Testis (tissue), 2 donors: Measurements from ENCODE around the gene SLC24A3.

Source experiments
- POLR2A ChIP-seq: fragments of 450-650 bp; IDR thresholded peaks from one replicate; pipeline ENCODE4 v1.6.1; 2017; ENCODE audit warnings: antibody characterized with exemption, mild to moderate bottlenecking, moderate library complexity
- TF ChIP-seq, protein P1 (sequence below), 3 experiments: fragments of 450-650 bp in 2 of 3; fragments of 200-600 bp in 1 of 3; sonication (generic) in 1 of 3; IDR thresholded peaks; one replicate each; pipeline ENCODE4 v1.5.1; 2016 to 2019; ENCODE audit warnings: antibody characterized with exemption in 3 of 3, mild to moderate bottlenecking in 2 of 3, moderate library complexity in 1 of 3

DNA sequence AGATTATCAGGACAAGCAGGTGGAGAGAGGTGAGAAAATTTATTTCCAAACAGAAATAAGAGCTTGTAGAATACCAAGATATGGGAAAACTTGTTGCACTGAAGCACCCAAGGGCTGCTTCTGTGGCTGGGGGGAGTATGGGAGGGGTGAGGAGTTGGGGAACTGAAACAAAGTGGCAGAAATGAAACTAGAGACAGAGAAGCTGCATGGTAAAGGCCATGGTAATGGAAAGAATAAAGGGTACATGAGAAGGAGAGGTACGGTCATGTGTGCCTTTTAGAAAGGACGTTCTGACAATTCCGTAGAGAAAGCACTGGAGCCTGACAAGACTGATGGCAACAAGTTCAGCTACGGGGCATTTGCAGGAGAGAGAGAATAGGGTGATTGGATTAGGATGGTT, 494.0 kb downstream of the SLC24A3 start:
- TF ChIP-seq, protein P1, sequence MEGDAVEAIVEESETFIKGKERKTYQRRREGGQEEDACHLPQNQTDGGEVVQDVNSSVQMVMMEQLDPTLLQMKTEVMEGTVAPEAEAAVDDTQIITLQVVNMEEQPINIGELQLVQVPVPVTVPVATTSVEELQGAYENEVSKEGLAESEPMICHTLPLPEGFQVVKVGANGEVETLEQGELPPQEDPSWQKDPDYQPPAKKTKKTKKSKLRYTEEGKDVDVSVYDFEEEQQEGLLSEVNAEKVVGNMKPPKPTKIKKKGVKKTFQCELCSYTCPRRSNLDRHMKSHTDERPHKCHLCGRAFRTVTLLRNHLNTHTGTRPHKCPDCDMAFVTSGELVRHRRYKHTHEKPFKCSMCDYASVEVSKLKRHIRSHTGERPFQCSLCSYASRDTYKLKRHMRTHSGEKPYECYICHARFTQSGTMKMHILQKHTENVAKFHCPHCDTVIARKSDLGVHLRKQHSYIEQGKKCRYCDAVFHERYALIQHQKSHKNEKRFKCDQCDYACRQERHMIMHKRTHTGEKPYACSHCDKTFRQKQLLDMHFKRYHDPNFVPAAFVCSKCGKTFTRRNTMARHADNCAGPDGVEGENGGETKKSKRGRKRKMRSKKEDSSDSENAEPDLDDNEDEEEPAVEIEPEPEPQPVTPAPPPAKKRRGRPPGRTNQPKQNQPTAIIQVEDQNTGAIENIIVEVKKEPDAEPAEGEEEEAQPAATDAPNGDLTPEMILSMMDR (IDR thresholded peaks at IDR 0.05), result no peak
- no peak for TF ChIP-seq POLR2A
